ENCODE results near the gene ACTRT3. TPM values are rescaled to one million over a fixed set of nuclear protein-coding genes. Genes with fewer than 3 reads are reported as not detected.

Gene ACTRT3
- total and polyA plus RNA-seq, 2 of the 13 experiments (the other 11 are each of a cell fraction or from before 2014, with no cell fraction given) = 0.42 to 0.97 TPM

DNA sequence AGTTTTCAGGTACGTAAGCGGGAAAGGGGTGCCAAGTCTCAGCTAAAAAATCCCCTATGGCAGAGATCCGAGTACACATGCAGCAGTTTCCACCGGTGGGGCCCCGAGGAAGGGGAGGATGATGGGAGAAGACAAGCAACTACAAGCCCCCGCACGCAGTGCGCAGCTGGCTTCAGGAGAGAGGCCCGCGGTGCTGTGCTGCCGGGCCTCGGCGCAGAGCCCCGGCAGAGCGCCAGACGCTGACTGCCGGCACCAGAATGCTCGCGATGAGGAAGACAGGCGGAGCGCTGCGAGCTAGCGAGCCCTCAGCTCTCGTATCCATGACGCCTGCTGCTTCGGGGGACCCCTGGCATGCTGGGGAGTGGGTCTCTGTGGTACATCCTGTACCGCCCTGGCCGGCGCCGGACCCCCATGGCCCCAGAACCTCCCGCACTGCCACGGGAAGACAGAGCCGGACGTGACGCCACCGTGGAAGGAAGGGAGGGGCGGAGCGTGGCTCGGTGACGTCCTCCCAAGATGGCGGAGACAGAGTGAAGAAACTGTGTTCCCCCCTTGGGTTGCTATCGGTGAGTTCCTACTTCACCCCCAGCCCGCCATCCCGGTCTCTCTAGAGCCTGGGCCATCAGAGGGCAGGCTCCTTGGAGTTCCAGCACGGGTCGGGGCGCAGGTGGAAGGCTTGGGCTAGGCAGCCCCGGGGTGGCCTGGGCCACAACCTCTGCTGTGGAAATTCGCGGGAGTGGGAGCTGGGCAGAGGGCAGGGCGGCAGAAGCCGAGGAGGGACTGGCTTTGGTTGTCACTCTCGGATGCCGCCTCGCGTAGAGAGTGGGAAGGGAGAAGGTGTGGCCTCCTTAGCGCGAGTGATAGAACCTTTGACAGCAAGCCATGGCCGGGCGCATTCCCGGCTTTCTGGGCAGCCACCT, 3.8 kb upstream of the ACTRT3 start, which contains the start of gene MYNN (continued):
- TF ChIP-seq BCLAF1 (IDR thresholded peaks at IDR 0.05) (no peak), SMAD9 (CRISPR knock-in tag; IDR thresholded peaks at IDR 0.05) (no peak), SNAPC2 (CRISPR knock-in tag; IDR thresholded peaks at IDR 0.05) (no peak), SKI (IDR thresholded peaks at IDR 0.05; ENCODE audit: partially characterized antibody) (no peak), SETDB1 (CRISPR knock-in tag; IDR thresholded peaks at IDR 0.05; ENCODE audit: borderline replicate concordance) (no peak), DRAP1 (CRISPR knock-in tag; IDR thresholded peaks at IDR 0.05) (peak; percentile 88), NFE2 (CRISPR knock-in tag; IDR thresholded peaks at IDR 0.05) (no peak), BORCS8-MEF2B (CRISPR knock-in tag; IDR thresholded peaks at IDR 0.05) (peak; percentile 45; the same call in 1 of the 2 replicates), ZMAT3 (CRISPR knock-in tag; conservative IDR thresholded peaks at IDR 0.05) (peak; percentile 47; the same call in 1 of the 2 replicates), FOXA3 (CRISPR knock-in tag; IDR thresholded peaks at IDR 0.05) (no peak), KDM5B (CRISPR knock-in tag; IDR thresholded peaks at IDR 0.05; ENCODE audit: borderline replicate concordance) (peak; percentile 96), SRSF4 (IDR thresholded peaks at IDR 0.05; ENCODE audit: low read depth, low read length, poor library complexity, severe bottlenecking) (no peak), ZSCAN25 (CRISPR knock-in tag; IDR thresholded peaks at IDR 0.05) (no peak; the same call in 1 of the 2 replicates), DBP (CRISPR knock-in tag; IDR thresholded peaks at IDR 0.05; ENCODE audit: not compliant biosample characterization) (no peak), BCL3 (CRISPR knock-in tag; IDR thresholded peaks at IDR 0.05) (peak; percentile 73), ATF5 (CRISPR knock-in tag; IDR thresholded peaks at IDR 0.05; ENCODE audit: low read depth) (no peak; the same call in 1 of the 2 replicates), BRCA1 (CRISPR knock-in tag; IDR thresholded peaks at IDR 0.05) (peak; percentile 93; the same call in 1 of the 2 replicates), ZNF496 (CRISPR knock-in tag; IDR thresholded peaks at IDR 0.05; ENCODE audit: insufficient replicate concordance) (no peak)
- TF ChIP-seq, protein P1, sequence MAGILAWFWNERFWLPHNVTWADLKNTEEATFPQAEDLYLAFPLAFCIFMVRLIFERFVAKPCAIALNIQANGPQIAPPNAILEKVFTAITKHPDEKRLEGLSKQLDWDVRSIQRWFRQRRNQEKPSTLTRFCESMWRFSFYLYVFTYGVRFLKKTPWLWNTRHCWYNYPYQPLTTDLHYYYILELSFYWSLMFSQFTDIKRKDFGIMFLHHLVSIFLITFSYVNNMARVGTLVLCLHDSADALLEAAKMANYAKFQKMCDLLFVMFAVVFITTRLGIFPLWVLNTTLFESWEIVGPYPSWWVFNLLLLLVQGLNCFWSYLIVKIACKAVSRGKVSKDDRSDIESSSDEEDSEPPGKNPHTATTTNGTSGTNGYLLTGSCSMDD (CRISPR knock-in tag; IDR thresholded peaks at IDR 0.05) = peak; percentile 92; the same call in 1 of the 2 replicates
- TF ChIP-seq, protein P2, sequence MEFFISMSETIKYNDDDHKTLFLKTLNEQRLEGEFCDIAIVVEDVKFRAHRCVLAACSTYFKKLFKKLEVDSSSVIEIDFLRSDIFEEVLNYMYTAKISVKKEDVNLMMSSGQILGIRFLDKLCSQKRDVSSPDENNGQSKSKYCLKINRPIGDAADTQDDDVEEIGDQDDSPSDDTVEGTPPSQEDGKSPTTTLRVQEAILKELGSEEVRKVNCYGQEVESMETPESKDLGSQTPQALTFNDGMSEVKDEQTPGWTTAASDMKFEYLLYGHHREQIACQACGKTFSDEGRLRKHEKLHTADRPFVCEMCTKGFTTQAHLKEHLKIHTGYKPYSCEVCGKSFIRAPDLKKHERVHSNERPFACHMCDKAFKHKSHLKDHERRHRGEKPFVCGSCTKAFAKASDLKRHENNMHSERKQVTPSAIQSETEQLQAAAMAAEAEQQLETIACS (CRISPR knock-in tag; IDR thresholded peaks at IDR 0.05) = 0 out of 2 replicates have a peak, but pooled peaks have one; percentile 12
